Fibroblast of skin of right biceps (primary cell): ENCODE data around the gene LRRC47.
"Not testable (repeated sequence)": the region's sequence is repeated elsewhere in the genome, so short reads cannot be mapped to it uniquely, and the experiment has no call there.

ENCODE experiments used
- DNase-seq: peaks from one replicate; pipeline ENCODE4 v3.0.0-alpha.2; 2013

Gene LRRC47

DNA sequence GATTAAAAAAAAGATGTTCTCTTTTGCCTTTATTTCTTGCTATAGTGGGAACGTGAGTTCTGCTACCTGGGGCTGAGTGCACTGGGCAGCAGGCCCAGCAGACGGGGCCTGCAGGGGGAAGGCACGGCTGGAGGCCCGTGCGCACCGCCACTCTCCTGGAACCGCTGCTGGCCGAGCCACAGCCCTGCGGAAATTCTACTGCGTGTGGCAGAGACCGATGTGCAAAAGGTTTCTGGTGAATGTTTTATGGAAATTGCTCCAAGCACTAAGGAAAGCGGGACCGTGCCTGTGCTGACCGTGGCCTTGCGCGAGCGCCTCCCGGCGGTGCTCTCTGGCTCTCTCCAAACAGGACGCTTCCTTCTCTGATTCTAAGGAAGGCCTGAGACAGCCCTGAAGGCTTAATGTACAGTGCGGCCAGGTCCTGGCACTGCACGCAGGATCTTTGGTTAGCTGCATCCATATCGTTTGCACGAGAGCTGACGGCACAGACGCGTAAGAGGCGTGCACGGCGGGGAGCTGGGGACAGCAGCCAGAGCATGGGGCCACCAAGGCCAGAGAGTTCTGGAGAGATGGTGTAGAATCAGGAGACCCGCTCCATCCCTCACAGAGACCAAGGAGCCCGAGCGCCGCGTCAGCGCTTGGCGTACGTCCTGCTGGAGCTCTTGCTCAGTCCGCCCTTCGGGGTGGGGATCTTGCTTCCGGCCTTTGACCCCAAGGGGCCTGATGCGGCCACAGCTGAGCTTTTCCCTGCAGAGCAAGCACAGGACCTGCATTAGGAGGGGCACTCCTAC, 18.7 kb upstream of the LRRC47 start:
- no peak for DNase-seq

DNA sequence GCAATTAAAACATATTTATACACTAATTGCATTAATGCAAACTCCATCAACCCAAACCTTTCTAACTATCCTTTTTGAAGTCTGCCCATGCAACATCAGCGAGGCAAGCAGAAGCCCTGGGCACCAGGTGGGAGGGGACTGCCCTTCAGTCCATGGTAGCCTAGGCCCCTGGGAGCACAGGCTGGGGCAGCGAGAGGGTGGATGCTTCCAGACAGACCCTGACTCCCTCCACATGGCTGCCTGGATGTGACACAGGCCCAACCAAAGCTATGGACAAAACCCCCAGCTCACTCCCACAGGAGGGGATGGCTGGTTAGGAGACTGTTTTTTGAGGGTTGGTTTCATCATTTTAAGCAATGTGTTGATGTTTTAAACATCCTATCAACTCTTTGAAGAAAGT, 17.8 kb upstream of the LRRC47 start:
- no peak for DNase-seq

DNA sequence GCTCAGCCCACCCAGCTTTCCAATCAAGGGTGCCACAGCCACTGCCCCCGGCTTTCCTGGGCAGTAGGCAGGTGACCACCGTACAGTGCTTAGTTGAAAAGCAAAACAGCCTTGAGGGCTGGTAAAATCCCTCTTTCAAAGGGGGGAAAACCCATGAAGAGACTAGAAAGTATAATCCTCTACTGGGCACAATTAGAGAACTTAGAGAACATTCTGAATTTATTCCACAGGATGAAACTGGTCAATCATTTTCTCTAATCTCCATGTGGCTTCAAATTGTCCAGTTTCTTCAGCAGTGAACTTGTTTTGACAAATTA, 15.3 kb upstream of the LRRC47 start:
- DNase-seq, result no peak

DNA sequence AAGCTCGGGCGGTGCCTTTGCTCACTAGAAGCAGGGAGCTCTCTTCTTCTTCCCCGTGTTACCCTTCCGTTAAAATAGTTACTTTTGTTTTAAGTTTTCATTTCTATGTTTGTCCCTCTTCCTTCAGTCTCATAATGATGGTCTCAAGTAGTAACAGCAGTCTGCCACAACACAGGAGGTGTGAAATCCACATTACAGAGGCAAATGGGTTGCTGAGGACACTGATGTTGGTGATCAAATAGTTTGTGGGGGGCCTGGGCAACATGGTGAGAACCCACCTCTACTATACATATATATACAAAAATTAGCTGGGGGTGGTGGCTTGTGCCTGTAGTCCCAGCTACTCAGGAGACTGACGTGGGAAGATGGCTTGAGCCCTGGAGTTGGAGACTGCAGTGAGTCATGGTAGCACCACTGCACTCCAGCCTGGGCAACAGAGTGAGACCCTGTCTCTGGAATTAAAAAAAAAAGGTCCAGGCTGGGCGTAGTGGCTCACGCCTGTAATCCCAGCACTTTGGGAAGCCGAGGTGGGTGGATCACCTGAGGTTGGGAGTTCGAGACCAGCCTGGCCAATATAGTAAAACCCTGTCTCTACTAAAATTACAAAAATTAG, 14.0 kb upstream of the LRRC47 start:
- DNase-seq, result not testable (repeated sequence)

DNA sequence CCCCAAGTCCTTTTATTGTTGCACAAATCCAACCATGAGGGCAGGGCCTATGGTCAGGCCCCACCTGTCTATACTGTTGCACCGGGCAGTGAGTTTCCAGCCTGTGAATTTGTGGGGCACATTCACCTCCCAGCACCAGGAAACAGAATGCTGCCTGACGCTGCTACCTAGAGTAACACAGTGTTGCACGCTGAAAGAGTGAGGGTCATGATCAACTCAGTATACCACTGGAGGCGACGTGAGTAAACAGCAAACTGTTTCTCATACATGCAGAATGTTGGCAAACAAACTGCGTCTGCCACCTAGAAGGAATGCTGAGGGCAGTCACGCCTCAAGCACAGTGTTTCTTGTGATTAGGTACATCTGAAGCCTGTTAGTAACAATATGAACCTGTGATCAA, 13.4 kb upstream of the LRRC47 start:
- DNase-seq, result no peak

DNA sequence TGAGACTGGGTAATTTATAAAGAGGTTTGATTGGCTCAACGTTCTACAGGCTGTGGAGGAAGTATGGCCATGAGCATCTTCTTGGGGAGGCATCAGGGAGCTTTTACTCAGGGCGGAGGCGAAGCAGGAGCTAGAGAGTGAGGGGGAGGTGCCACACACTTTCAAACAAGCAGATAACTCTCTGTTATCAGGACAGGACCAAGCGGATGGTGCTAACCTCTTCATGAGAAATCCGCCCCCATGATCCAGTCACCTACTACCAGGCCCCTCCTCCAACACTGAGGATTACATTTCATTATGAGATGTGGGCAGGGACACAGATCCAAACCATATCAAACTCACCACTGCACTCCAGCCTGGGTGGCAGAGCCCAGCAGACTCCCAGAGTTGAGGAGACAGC, 11.5 kb upstream of the LRRC47 start:
- DNase-seq, result no peak

DNA sequence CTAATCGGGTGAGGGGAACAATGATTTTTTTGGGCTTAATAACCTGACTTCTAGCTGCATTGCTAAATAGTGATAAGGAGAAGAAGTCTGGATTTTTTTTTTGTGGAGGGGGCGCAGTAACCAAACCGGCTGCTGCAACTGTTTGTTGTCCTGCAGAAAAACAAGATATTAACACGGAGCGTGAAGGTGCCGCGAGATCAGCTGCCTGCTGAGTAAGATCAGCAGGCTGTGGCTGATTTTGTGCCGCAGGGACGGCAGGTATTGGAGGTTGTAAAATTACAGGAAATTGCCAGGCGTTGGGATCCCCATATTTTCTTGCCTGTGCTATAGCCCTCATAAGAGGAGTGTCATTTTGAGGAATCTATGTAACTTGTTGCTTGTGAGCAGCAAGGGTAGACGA, 8.7 kb upstream of the LRRC47 start:
- no peak for DNase-seq

DNA sequence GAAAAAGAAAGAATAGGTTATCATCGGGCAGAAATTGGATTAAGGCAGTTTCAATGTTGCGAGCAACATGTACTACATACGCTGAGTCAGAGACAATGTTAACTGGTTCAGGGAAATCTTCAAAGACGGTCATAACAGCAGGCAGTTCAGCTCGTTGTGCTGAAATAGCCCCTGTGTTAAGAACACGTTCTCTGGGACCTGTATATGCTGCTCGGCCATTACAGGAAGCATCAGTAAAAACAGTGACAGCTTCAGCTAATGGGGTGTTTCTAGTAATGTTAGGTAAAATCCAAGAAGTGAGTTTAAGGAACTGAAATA, 8.3 kb upstream of the LRRC47 start:
- DNase-seq, result not testable (repeated sequence)

DNA sequence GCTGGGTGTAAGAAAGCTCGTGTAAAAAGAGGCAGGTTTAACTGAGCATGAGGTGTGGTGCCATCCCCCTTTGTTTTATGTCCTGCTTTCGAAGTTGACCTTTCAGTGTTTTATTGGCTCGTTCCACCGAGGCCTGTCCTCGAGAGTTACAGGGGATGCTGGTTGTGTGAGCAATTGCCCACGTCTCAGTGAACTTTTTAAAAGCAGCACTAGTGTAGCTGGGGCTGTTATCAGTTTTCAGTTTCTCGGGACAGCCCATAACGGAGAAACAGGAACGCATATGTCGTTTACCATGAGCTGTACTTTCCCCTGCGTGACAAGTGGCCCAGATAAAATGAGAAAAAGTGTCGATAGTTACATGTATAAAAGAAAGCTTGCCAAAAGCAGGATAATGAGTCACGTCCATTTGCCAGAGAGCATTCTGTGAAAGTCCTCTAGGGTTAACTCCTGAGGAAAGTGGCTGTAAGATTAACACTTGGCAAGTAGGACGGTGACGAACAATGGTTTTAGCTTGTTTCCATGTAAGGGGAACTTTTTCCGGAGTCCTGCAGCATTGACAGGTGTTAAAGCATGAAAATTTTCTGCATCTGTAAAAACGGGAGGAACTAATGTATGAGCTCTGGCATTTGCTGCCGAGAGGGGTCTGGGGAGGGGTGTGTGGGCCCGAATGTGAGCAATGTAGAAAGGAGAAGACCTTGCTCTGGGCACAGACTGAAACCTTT, 7.8 kb upstream of the LRRC47 start:
- no peak for DNase-seq

DNA sequence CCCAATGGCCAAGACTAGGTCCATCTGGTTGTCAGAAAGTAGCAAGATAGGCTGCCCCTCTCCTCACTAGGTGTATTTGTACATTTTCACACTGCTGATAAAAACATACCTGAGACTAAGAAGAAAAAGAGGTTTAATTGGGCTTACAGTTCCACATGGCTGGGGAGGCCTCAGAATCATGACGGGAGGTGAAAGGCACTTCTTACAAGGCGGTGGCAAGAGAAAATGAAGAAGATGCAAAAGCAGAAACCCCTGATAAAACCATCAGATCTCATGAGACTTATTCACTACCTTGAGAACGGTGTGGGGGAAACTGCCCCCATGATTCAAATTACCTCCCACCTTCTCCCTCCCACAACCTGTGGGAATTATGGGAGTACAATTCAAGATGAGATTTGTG, 4.5 kb upstream of the LRRC47 start:
- DNase-seq, result not testable (repeated sequence)

DNA sequence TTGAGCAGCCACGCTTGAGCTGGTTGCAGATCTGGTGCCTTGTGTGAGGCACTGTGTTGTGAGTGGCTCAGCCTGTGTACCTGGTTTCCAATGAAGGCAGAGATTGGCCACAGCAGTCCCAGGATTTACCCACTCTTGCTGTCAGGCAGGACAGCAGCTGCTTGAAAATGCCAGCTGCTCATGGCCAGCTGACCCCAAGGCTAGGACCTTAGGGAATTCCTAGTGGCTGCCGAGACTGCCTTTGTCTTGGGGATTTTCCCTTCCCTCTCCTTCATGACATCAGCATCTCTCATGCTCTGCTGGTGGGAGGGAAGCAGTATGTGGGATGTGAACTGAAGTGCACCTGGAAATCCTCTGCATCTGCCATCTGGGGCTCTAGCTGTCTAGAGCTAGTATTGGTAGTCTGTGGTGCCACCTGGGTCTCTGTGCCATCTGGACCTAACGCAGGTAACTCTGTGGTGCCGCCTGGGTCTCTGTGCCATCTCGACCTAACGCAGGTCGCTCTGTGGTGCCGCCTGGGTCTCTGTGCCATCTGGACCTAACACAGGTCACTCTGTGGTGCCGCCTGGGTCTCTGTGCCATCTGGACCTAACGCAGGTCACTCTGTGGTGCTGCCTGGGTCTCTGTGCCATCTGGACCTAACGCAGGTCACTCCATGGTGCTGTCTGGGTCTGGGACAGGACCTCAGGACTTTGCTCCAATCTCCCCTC, 3.8 kb upstream of the LRRC47 start:
- DNase-seq, result no peak

DNA sequence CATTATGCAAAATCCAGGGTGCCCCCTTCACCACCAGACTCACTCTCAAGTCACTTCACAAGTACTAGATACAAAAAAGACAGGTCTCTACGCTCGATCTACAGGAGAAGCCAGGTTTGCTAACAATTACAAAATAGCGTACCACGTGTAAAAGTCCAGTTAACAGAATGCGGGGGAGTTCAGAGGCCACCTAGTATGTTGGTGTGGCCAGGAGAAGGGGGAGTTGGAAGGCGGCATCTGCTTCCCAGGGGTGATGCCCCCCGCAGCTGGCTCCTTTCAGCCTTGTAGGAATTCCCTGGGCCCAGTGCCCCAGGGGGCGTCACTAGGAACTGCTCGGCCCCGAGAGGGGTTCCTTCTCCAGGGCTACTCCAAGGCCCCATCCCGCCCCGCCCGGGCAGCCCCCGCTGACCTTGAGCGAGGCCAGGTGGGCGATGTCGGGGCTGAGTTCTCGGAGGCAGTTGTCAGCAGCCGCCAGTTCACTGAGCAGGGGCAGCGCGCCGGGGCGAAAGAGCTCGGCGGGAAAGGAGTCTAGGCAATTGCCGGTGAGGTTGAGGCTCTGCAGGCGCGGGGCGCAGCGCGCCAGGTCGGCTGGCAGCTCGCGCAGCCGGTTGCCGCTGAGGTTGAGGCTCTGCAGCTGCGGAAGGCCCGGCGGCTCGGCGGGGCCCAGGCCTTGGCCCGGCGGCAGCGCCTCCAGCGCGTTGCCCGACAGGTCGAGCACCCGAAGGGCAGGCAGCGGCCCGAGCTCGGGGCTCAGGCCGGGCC, 664 bp downstream of the LRRC47 start:
- DNase-seq, result no peak

DNA sequence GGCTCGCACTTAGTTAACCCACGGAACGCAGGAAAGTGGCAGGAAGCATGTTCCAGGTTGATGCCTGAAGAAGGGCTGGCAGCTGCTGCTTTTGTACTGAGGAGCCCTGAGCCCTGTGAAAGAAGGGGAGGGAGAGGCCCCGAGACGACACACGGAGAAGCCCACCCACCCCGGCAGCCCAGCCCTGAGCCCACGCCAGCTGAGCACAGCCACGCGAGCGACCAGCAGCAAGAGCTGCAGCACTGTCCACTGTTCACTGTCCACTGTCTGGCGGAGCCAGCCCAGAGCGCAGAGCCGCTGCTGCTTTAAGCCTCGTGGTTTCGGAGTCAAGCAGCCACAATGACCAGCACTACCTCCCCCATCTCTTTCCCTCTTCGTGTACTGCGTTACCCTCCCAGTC, 5.3 kb downstream of the LRRC47 start:
- no peak for DNase-seq

DNA sequence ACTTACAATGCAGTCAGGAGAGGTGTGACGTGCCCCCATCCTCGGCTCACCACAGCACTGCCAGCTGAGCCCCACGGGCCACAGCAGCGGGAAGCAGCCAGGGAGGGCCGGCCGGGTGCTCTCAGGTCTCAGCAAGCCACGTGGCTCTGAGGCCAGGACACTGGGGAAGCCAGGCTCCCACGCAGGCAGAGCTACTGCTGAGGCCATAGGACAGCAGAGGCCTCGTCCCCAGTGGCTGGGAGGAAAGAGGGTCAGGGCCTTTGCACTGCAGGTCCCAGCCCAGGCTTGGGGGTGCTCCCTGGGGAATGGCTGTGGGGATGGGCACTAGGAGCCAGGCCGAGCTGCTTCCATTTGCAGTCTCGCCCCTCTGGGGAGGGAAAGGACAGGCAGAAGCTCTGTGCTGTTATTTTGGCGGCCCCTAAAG, 5.8 kb downstream of the LRRC47 start:
- DNase-seq, result no peak

DNA sequence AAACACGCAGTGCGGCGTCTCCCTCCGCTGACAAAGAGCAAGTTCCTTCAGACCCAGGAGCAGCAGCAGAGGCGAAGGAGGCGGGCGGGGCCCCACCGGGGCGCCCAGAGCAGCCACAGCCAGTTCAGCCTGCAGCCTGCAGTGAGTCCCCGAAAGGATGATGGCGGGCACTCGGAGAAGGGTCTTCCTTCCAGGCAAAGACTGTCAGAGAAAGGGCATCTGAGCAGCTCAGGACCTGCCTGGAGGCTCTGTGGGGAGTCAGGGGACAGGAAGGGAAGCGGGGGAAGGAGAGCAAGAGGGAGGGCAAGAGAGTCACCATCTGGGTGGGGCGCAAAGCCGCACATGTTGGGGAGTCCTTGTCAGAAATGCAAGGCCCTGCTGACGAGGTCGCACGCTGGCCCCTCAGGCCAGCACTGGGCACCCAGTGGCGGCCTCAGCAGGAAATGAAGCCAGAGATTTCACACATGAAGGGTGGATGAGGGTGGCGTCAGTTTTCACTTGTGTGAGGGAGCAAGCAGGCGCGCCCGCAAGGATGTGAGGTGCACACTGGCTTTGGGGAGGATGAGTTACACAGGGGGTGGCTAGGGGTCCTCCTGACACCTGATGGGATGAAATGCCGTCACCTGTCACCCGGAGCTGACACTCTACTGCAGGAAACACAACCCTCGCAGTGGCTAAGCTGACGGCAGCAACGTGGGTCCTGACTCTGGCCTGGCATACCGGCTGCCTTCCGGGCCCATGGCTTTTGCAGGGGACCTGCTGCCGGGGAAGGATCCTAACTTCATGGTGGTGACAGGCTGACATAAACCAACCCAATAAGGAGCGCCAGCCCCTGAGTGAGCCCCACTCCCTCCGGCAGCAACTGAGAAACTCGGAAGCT, 6.6 kb downstream of the LRRC47 start:
- DNase-seq, result no peak

DNA sequence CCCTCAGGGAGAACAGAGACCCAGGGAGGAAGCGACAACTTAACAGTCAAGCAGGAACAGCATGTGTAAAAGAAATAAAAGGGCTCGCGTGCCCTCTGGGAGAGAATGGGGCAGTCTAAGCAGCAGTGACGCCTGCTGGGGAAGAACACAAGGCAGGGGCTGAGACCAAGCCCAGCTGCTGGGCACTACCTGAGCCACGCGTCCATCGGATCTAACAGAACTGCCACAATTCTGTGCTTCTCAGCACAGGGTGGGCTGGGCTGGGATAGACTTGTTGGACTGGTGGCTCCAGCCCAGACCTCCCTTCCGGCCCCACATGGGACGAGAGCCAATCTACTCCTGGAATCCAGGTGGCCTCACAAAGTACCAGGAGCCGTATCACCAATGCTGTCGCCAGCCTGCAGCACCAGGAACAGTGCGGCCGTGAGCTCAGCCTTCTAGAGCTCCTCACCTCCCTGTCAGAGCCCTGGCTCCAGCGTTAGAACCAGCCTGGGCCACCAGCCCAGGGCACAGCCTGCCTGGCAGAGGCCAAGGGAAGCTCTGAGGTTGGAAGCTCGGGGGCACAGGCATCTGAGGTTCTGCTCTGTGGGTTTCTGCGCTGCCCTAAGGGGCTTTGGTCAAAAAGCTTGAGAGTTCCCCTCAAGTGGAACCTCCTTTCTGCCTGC, 7.4 kb downstream of the LRRC47 start:
- no peak for DNase-seq

DNA sequence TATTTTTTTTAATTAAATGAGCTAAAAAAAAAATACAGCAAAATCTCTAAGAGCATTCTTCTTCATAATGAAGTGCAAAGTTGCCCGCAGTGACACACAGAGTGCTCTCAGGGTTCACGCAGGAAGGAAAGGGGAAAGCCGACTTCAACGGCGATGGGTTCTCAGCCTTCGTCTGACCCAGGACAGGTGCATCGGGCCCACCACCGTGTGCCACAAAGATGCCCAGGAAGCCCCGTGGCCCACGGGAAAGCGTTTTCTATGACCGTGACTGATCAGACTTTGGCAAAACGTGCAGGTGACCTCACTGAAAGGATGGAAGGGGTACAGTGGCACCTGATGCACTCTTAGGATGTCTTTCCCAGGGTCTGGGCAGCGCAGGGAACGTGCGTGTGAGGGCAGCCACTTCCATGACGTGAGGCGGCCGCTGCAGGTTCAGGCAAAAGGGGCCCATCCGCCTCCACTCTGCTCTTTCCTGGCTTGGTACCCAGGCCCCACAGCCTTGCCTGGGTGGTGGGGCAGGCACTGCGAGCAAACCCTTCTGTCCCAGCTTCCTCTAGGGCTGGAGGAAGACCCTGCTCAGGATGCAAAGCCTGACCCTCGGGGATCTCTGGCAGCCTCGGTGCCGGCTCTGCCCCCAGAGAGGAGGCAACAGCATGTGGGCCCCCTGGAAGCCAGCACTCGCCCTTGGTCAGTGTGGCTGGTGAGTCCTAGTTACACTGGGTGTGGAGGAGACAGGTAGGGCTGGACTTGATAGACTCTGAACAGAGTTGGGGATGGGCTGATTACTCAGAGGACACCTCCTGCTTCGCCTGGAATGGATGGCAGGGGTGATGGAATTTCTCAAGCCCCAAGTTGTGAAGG, 8.3 kb downstream of the LRRC47 start:
- DNase-seq, result no peak

DNA sequence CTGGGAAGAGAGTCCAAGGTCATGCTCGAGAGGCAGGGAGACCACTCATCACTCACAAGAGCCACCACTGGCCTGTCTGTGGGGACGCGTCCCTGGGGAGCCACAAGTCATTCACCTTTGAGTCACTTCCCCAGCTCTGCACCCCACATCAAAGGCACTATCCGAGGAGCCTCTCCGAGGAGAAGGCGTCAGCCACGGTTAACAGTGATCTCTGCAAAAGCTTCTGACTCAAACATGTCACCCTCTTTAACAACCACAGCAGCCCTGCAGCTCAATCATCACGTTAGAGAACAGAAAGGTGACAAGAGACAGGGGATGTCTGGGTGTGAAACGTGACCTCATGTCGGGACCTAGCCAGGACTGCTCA, 9.0 kb downstream of the LRRC47 start:
- DNase-seq, result no peak

DNA sequence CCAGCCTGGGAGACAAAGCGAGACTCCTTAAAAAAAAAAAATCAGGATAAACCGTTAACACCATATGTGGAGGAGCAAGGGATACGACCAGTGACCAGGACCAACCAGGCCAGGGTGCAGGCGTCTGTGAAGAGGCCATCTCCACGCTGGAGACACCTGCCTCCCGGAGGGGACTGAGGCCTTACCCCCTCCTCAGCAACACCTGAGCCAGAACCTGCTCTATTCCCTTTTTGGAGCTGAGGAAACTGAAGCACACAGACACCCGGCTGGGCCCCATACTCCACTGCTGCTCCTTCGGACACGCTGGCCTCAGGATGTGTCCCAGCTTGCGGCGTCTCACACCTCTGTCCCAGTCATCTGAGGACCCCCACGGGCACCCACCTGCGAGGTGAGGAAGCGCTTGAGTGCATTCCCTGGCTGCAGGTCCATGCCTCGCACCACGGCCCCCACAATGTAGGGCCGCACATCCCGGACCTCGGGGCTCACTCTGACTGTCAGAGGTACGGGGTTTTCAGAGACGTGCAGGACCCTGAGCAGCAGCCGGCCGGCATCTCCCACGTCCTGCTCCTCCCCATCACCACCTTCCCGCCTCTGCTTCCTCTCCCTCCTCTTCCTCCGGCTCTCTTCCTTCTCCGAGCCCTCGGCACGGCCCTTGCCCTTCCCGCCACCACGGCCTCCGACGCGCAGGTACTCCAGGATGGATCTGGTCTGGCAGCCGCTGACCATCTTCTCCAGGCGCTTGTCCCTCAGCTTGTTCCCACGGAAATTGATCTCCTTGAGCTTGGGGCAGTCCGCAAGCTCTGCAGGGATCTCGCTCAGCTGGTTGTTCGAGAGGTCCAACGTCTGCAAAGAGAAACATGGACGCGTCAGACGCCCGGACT, 9.6 kb downstream of the LRRC47 start:
- DNase-seq, result no peak
